DMS114 treated with DMSO at 0.1 percent for 48 hours (cell line): Measurements from ENCODE around the gene SCN3B.

Experiments used
- DNase-seq: peaks from one replicate; lab custom pipeline; 2025; ENCODE audit not compliant: unreplicated experiment; lab: John Stamatoyannopoulos, UW

SCN3B gene

GRCh38 chr11:123659311-123659710 lies 4.9 kb upstream of the SCN3B start:
- DNase-seq: no peak

- DNase-seq: peak; percentile 1
Observed at GRCh38 chr11:123653827-123654565, 428 bp downstream of the SCN3B start.

GRCh38 chr11:123653483-123653826 lies 969 bp downstream of the SCN3B start:
- no peak for DNase-seq

- no peak for DNase-seq
Observed at GRCh38 chr11:123652599-123652998, 1.8 kb downstream of the SCN3B start.

GRCh38 chr11:123650901-123651300 lies 3.5 kb downstream of the SCN3B start:
- no peak for DNase-seq

GRCh38 chr11:123645286-123645975 lies 9.0 kb downstream of the SCN3B start:
- DNase-seq: no peak

- DNase-seq: no peak
Observed at GRCh38 chr11:123642435-123642834, 12.0 kb downstream of the SCN3B start.

- no peak for DNase-seq
Observed at GRCh38 chr11:123641495-123641840, 13.0 kb downstream of the SCN3B start.

- DNase-seq: no peak
Observed at GRCh38 chr11:123640677-123641494, 13.5 kb downstream of the SCN3B start.

GRCh38 chr11:123640029-123640428 lies 14.4 kb downstream of the SCN3B start:
- no peak for DNase-seq

GRCh38 chr11:123630126-123630608 lies 24.3 kb downstream of the SCN3B start:
- no peak for DNase-seq

- no peak for DNase-seq
Observed at GRCh38 chr11:123628936-123629683, 25.3 kb downstream of the SCN3B start.

GRCh38 chr11:123624974-123625373 lies 29.4 kb downstream of the SCN3B start:
- no peak for DNase-seq

GRCh38 chr11:123622576-123622975 lies 31.8 kb downstream of the SCN3B start:
- DNase-seq: no peak

GRCh38 chr11:123616505-123617198 lies 37.8 kb downstream of the SCN3B start:
- DNase-seq: no peak

GRCh38 chr11:123611698-123612097 lies 42.7 kb downstream of the SCN3B start:
- DNase-seq: no peak

GRCh38 chr11:123608945-123609344 lies 45.5 kb downstream of the SCN3B start:
- DNase-seq: no peak

GRCh38 chr11:123608371-123608770 lies 46.1 kb downstream of the SCN3B start:
- DNase-seq: no peak

GRCh38 chr11:123607781-123608180 lies 46.6 kb downstream of the SCN3B start:
- DNase-seq: no peak

- DNase-seq: no peak
Observed at GRCh38 chr11:123603666-123604065, 50.8 kb downstream of the SCN3B start.
